Ascending aorta (tissue), 2 donors: ENCODE data around the gene RDH14. TPM values are rescaled to one million over a fixed set of nuclear protein-coding genes. Genes with fewer than 3 reads are reported as not detected.
A peak's percentile ranks its signal among the peaks of the same experiment; 100 is the strongest.

Experiments
- DNase-seq, 2 donors: peaks; one replicate each; pipeline ENCODE4 v3.0.0-alpha.2; 2019; ENCODE audit warnings: low spot score in 2 of 2
- H3K27ac ChIP-seq, 2 donors: fragments of 200-600 bp; sonication (generic); one replicate each; pipeline ENCODE4 v1.5.1; 2016 to 2017; ENCODE audit warnings: mild to moderate bottlenecking in 1 of 2
- H3K27me3 ChIP-seq: fragments of 200-600 bp; sonication (generic); one replicate; pipeline ENCODE4 v1.5.1; 2017
- H3K36me3 ChIP-seq, 2 donors: fragments of 200-600 bp; sonication (generic); one replicate each; pipeline ENCODE4 v1.5.1; 2016
- H3K4me1 ChIP-seq, 2 donors: fragments of 200-600 bp; sonication (generic); one replicate each; pipeline ENCODE4 v1.5.1; 2016 to 2017; ENCODE audit warnings: mild to moderate bottlenecking in 1 of 2
- H3K4me3 ChIP-seq, 2 donors: fragments of 200-600 bp; sonication (generic); one replicate each; pipeline ENCODE4 v1.5.1; 2016 to 2017; ENCODE audit warnings: mild to moderate bottlenecking in 1 of 2
- H3K9me3 ChIP-seq, 2 donors: fragments of 200-600 bp; sonication (generic); one replicate each; pipeline ENCODE4 v1.5.1; 2016
- intact Hi-C: fragments of 100-400 bp; cut with DNase I; formaldehyde crosslinking; loops from one replicate; pipeline ENCODE4 v1.15.1; 2023
- total RNA-seq: library from RNA; depleted of rRNA; stranded (reverse); fragments of >200 nt; gene quantifications from one replicate; pipeline ENCODE4 v1.1.0, GENCODE V29; 2016
- TF ChIP-seq, protein P1 (sequence below), 3 experiments: fragments of 200-600 bp in 2 of 3; fragments of 450-650 bp in 1 of 3; sonication (generic) in 2 of 3; IDR thresholded peaks; one replicate each; pipeline ENCODE4 v1.5.1; 2016 to 2019; ENCODE audit warnings: antibody characterized with exemption in 3 of 3, mild to moderate bottlenecking in 1 of 3, moderate library complexity in 1 of 3

The RDH14 gene
- total RNA-seq, 1 donor from 2014 or later, result 51.2 TPM

DNA sequence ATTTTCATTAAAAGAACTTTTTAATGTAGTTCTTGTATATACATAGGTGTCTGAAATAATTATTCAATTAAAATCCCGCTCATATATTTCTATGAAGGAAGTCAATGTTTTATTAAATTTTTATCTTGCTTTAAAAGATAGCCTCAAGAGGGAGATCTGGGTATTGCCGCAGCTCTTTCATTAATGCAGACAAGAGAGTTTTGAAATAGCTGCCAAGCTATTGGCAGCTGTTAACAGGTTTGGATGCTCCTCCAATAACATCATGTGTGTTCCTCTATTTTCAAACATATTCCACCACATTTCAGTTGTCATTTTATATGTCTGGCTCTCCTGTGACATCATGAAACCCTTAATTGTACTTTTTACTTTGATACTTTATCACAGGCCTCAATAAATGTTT, 41.8 kb upstream of the RDH14 start:
- DNase-seq, result no peak
- intact Hi-C loops, result no loop called here
- TF ChIP-seq, protein P1, sequence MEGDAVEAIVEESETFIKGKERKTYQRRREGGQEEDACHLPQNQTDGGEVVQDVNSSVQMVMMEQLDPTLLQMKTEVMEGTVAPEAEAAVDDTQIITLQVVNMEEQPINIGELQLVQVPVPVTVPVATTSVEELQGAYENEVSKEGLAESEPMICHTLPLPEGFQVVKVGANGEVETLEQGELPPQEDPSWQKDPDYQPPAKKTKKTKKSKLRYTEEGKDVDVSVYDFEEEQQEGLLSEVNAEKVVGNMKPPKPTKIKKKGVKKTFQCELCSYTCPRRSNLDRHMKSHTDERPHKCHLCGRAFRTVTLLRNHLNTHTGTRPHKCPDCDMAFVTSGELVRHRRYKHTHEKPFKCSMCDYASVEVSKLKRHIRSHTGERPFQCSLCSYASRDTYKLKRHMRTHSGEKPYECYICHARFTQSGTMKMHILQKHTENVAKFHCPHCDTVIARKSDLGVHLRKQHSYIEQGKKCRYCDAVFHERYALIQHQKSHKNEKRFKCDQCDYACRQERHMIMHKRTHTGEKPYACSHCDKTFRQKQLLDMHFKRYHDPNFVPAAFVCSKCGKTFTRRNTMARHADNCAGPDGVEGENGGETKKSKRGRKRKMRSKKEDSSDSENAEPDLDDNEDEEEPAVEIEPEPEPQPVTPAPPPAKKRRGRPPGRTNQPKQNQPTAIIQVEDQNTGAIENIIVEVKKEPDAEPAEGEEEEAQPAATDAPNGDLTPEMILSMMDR (IDR thresholded peaks at IDR 0.05), result no peak
- Histone ChIP-seq H3K4me1 (peaks cover 0 to 9% of the 10 kb centered on the region in 2 donors), H3K36me3 (no peaks in the 10 kb centered on the region), H3K9me3 (no peaks in the 10 kb centered on the region), H3K4me3 (no peak overlapping the region), H3K27ac (no peak overlapping the region), H3K27me3 (no peaks in the 10 kb centered on the region)

DNA sequence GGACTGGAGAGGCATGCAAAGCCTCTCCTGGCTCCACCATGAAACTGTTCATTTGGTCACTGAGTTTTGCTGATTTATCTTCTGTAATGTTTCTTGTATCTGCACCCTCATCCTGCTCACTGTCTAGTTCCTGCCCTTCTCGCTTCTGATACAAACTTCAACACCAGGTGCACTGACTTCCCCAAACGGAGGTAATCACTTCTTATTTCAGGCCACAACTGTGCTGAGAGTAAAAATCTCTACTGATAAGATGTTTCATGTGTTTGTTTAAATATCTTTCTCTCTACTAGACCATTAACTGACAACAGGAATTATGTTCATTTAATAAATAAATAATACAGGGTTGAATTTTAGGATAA, 39.8 kb upstream of the RDH14 start:
- no peaks in the 10 kb centered on the region for H3K27me3 ChIP-seq
- no peak overlapping the region for H3K4me3 ChIP-seq
- TF ChIP-seq, protein P1 (IDR thresholded peaks at IDR 0.05), result no peak
- H3K36me3 ChIP-seq, result no peaks in the 10 kb centered on the region
- peak overlapping the region; percentile 22 to 46 for H3K27ac ChIP-seq
- H3K9me3 ChIP-seq, result no peaks in the 10 kb centered on the region
- H3K4me1 ChIP-seq, result peaks cover 0 to 9% of the 10 kb centered on the region in 2 donors
- no peak for DNase-seq
- intact Hi-C loops, result no loop called here

GRCh38 chr2:18599509-18600254, 39.2 kb upstream of the RDH14 start:
- intact Hi-C loops, result no loop called here
- TF ChIP-seq, protein P1 (IDR thresholded peaks at IDR 0.05), result no peak
- no peak for DNase-seq
- H3K4me3 ChIP-seq, result peak overlapping the region in 1 of 2 donors; percentile 17
- no peaks in the 10 kb centered on the region for H3K9me3 ChIP-seq
- no peaks in the 10 kb centered on the region for H3K27me3 ChIP-seq
- H3K36me3 ChIP-seq, result no peaks in the 10 kb centered on the region
- peak overlapping the region; percentile 46 to 56 for H3K27ac ChIP-seq
- H3K4me1 ChIP-seq, result peaks cover 0 to 9% of the 10 kb centered on the region in 2 donors

DNA sequence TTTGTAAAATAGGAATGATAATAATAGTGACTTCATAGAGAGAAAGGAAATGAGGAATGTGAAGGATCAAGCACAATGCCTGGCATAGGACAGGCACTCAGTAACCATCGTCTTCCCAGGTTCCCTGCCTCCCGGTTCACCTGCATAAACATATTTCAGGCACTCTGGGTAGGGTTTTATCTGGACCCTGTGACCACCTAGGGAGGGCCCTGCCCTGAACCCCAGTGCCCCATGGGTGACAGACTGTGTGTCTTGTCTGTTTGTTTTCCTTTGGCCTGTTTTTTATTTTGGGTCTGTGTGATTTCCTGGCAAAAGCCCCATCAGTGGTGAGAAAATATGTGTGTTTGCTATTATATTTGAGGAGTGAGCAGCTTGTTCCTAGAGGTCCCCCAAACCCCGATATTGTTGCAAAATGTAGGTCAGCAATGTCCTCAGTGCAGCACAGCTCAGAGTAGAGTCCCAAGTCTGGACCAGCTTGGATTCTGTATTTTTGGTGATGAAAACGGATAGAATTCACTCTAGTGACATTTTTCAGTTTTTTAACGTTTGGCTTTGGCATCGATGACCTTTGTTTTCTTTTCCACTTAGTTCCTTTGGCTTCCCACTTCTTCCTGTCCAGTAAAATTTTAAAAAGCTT, 38.5 kb upstream of the RDH14 start:
- no peak for DNase-seq
- TF ChIP-seq, protein P1 (IDR thresholded peaks at IDR 0.05), result no peak
- peak overlapping the region; percentile 46 to 56 for H3K27ac ChIP-seq
- intact Hi-C loops, result no loop called here
- H3K4me3 ChIP-seq, result peak overlapping the region in 1 of 2 donors; percentile 17
- H3K36me3 ChIP-seq, result no peaks in the 10 kb centered on the region
- H3K4me1 ChIP-seq, result peaks cover 0 to 6% of the 10 kb centered on the region in 2 donors
- H3K9me3 ChIP-seq, result no peaks in the 10 kb centered on the region
- H3K27me3 ChIP-seq, result no peaks in the 10 kb centered on the region

DNA sequence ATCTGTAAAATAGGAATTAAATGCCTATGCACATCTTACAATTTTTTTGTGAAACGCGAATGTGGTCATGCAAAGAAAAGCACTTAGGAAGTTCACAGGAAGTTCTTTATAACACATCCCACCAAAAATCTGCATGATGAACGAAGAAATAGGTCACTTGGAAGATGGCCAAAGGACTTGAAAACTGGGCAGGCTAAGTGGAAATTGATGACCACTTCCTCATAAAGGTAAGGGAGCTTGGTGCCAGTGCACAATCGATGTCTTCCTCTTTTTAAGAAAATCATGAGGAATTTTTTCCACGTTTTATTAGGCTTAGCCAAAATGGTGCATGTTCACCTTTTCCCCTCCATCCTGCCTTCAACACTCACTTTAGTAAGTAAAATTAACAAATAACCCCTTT, 37.2 kb upstream of the RDH14 start:
- intact Hi-C loops, result no loop called here

More for the DNA sequence above, 37.2 kb upstream of the RDH14 start:
- Histone ChIP-seq H3K36me3 (no peaks in the 10 kb centered on the region), H3K4me3 (no peak overlapping the region), H3K27ac (no peak overlapping the region), H3K9me3 (no peaks in the 10 kb centered on the region), H3K4me1 (peaks cover 0 to 4% of the 10 kb centered on the region in 2 donors), H3K27me3 (no peaks in the 10 kb centered on the region)
- TF ChIP-seq, protein P1 (IDR thresholded peaks at IDR 0.05), result no peak
- no peak for DNase-seq
